Measurements from ENCODE around the gene ALDH3A2.

DNA sequence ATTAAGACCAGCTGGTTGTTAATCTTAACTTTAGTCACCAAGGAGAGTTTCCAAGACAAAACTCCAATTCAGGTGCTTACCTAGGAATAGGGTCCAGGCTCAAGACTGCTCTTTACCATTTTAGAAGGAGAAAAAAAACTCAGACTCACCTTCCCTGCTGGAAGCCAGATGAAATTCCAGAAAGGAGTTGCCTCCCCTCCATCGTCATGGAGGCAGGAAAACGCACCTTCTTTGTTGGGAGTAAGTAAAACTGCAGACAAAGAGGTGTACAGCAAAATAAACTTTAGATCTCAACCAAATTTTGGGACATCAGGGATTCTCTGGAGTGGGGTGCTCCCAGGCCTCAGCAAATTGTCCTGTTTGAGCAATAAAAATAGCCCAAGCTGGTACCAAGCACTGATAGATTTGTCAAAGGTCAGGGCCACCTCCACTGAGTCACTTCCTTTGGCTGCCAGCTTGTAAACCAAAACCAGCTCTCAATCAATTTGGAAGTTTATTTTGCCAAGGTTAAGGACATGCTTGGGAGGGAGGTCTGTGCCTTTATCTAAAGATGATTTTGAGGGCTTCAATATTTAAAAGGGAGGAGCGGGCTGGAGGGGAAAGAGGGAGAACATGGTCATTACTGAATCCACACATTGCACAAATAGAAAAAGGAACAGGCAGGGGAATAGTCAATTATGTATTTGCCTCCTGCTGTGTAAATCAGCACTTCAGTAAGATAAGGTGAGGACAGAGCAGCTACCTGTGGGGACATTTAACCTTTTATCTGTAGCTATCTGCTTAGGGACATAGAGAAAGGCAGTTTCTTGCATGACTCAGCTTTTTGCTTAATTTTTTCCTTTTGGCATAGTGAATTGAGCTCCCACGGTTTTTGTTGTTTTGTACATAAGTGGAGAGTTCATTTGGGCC is 1.5 kb upstream of the ALDH3A2 start:
- TF ChIP-seq CTCF (IDR thresholded peaks at IDR 0.05) (no peak), POLR2A (IDR thresholded peaks at IDR 0.05) (no peak)

All from lower leg skin (tissue), 3 donors.